GM12864 (cell line): Measurements from ENCODE around the gene ELP1.
"Not testable (repeated sequence)": the region's sequence is repeated elsewhere in the genome, so short reads cannot be mapped to it uniquely, and the experiment has no call there.

Source experiments
- DNase-seq: peaks from one replicate; pipeline ENCODE4 v3.0.0-alpha.2; 2011; ENCODE audit warnings: low read depth
- H3K4me3 ChIP-seq: 2 replicates; pipeline ENCODE4 v1.5.1; 2011; ENCODE audit warnings: mild to moderate bottlenecking, low read depth, low read length, control low read depth
- CTCF ChIP-seq: IDR thresholded peaks from 2 replicates; pipeline ENCODE4 v1.5.1; 2011; ENCODE audit warnings: low read depth, mild to moderate bottlenecking, moderate library complexity, low read length, control low read depth, inconsistent platforms; ENCODE audit errors: missing control alignments

ELP1 gene

GRCh38 chr9:108855888-108856287 is 78.0 kb downstream of the ELP1 start, which contains the start of gene ACTL7B:
ACTL7B (minus strand) TSS chr9:108855986; CDS start chr9:108855930, 56 bp downstream.
- no peak for TF ChIP-seq CTCF
- DNase-seq: no peak
- H3K4me3 ChIP-seq: no peak within 1 kb of the TSS

- TF ChIP-seq CTCF: no peak
Observed at GRCh38 chr9:108855529-108855886, 78.4 kb downstream of the ELP1 start.

GRCh38 chr9:108854641-108855528 is 79.0 kb downstream of the ELP1 start:
- no peak for TF ChIP-seq CTCF
- DNase-seq: no peak
- H3K4me3 ChIP-seq: no peak overlapping the region

More at GRCh38 chr9:108855529-108855886, 78.4 kb downstream of the ELP1 start:
- no peak overlapping the region for H3K4me3 ChIP-seq
- DNase-seq: no peak

GRCh38 chr9:108854094-108854493 is 79.8 kb downstream of the ELP1 start:
- no peak overlapping the region for H3K4me3 ChIP-seq
- no peak for DNase-seq
- TF ChIP-seq CTCF: peak; percentile 49

- no peak for TF ChIP-seq CTCF
- no peak for DNase-seq
Observed at GRCh38 chr9:108852079-108852478, 81.8 kb downstream of the ELP1 start.

GRCh38 chr9:108851138-108851537 is 82.8 kb downstream of the ELP1 start:
- H3K4me3 ChIP-seq: no peak overlapping the region
- no peak for DNase-seq
- no peak for TF ChIP-seq CTCF

More at GRCh38 chr9:108852079-108852478, 81.8 kb downstream of the ELP1 start:
- no peak overlapping the region for H3K4me3 ChIP-seq

GRCh38 chr9:108850293-108850897 is 83.5 kb downstream of the ELP1 start:
- no peak overlapping the region for H3K4me3 ChIP-seq
- DNase-seq: no peak
- TF ChIP-seq CTCF: peak; percentile 46

GRCh38 chr9:108848296-108848695 is 85.6 kb downstream of the ELP1 start:
- not testable (repeated sequence) for H3K4me3 ChIP-seq, DNase-seq
